HCT116 (cell line): ENCODE measurements around the gene STIM2. TPM values are rescaled to one million over a fixed set of nuclear protein-coding genes. Genes with fewer than 3 reads are reported as not detected.

Experiments used
- ATAC-seq: fragments of 200-7000 bp; cut with Tn5 transposase; 2 replicates; pipeline ENCODE4 v1.9.1; 2020; ENCODE audit warnings: mild to moderate bottlenecking, moderate library complexity
- BruUV-seq: library from RNA; stranded (reverse); fragments of 400-500 nt; replicated peaks from 2 replicates; lab custom pipeline; 2021; lab: Mats Ljungman, UMichigan
- CTCF ChIA-PET: fragments of 300-600 bp; sonication (Branson Sonifier 250); formaldehyde crosslinking; loops from one replicate; lab custom pipeline; 2021; ENCODE audit warnings: antibody characterized with exemption; lab: Charles Lee
- POLR2A ChIA-PET: fragments of 300-600, 350-600 bp; sonication (Branson Sonifier 250); formaldehyde crosslinking; loops from one replicate; lab custom pipeline; 2021; ENCODE audit warnings: antibody characterized with exemption; lab: Charles Lee
- RAD21 ChIA-PET, 2 experiments: fragments of 300-600 bp; sonication (Branson Sonifier 250); formaldehyde crosslinking; loops; one replicate each; lab custom pipeline; 2023; ENCODE audit warnings: low total read pairs in 2 of 2; ENCODE audit not compliant: uncharacterized antibody in 2 of 2, unreplicated experiment in 2 of 2, low non-redundant PET in 1 of 2; lab: Charles Lee
- DNase-seq: peaks from one replicate; pipeline ENCODE4 v3.0.0-alpha.2; 2010; ENCODE audit warnings: low read depth, low spot score
- H2AFZ ChIP-seq: fragments of 200-600 bp; shearing (Covaris generic), sonication (generic); 2 replicates; pipeline ENCODE4 v1.6.1; 2017; ENCODE audit warnings: low read depth, mixed run types, mixed read lengths, antibody characterized with exemption, low read length; ENCODE audit not compliant: poor library complexity, severe bottlenecking
- H3K27ac ChIP-seq: 2 replicates; pipeline ENCODE4 v1.5.1; 2012; ENCODE audit warnings: low read depth, low read length
- H3K27me3 ChIP-seq: fragments of 200-600 bp; sonication (generic); 2 replicates; pipeline ENCODE4 v1.6.1; 2016; ENCODE audit warnings: mixed run types, low read length, mixed read lengths; ENCODE audit not compliant: insufficient read depth
- H3K36me3 ChIP-seq, 2 experiments: fragments of 200-500 bp in 1 of 2; fragments of 200-600 bp in 1 of 2; sonication (Bioruptor generic) in 1 of 2; sonication (generic) in 1 of 2; 2 replicates each; pipeline versions ENCODE4 v1.5.1 to v1.6.1; 2014 to 2016; ENCODE audit warnings: low read length in 2 of 2, inconsistent platforms in 1 of 2, mixed read lengths in 1 of 2, mixed run types in 1 of 2; ENCODE audit not compliant: insufficient read depth in 2 of 2, control insufficient read depth in 1 of 2
- H3K4me1 ChIP-seq, 2 experiments: fragments of 200-600 bp in 1 of 2; sonication (generic) in 1 of 2; 2 replicates each; pipeline versions ENCODE4 v1.5.1 to v1.6.1; 2012 to 2017; ENCODE audit warnings: low read length in 2 of 2, inconsistent platforms in 1 of 2, mild to moderate bottlenecking in 1 of 2, mixed read lengths in 1 of 2, mixed run types in 1 of 2, moderate library complexity in 1 of 2; ENCODE audit not compliant: insufficient read depth in 2 of 2, control insufficient read depth in 1 of 2
- H3K4me2 ChIP-seq: fragments of 200-600 bp; sonication (generic); 2 replicates; pipeline ENCODE4 v1.6.1; 2017; ENCODE audit warnings: mixed run types, low read length, mixed read lengths
- H3K4me3 ChIP-seq, 2 experiments: fragments of 200-600 bp in 1 of 2; sonication (generic) in 1 of 2; replicated peaks in 1 of 2; 2 replicates each; pipeline ENCODE4 v1.5.1; 2011 to 2016; ENCODE audit warnings: low read length in 2 of 2, control low read depth in 1 of 2, low read depth in 1 of 2, mild to moderate bottlenecking in 1 of 2, mixed read lengths in 1 of 2, mixed run types in 1 of 2
- H3K79me2 ChIP-seq: fragments of 200-600 bp; sonication (generic); 2 replicates; pipeline ENCODE4 v1.6.1; 2017; ENCODE audit warnings: mild to moderate bottlenecking, mixed run types, low read length, moderate library complexity, mixed read lengths; ENCODE audit not compliant: insufficient read depth
- H3K9ac ChIP-seq: fragments of 200-600 bp; sonication (generic); 2 replicates; pipeline ENCODE4 v1.6.1; 2016; ENCODE audit warnings: low read length, mixed read lengths
- H3K9me2 ChIP-seq: fragments of 200-600 bp; sonication (generic), shearing (Covaris generic); 2 replicates; pipeline ENCODE4 v1.6.1; 2017; ENCODE audit warnings: mixed run types, mild to moderate bottlenecking, moderate library complexity; ENCODE audit not compliant: insufficient read depth
- H3K9me3 ChIP-seq, 2 experiments: fragments of 200-500 bp in 1 of 2; fragments of 200-600 bp in 1 of 2; sonication (Bioruptor generic) in 1 of 2; sonication (generic) in 1 of 2; 2 replicates each; pipeline ENCODE4 v1.6.1; 2014 to 2017; ENCODE audit warnings: low read length in 2 of 2, mixed read lengths in 2 of 2, inconsistent platforms in 1 of 2, low read depth in 1 of 2, mild to moderate bottlenecking in 1 of 2, mixed run types in 1 of 2, moderate library complexity in 1 of 2; ENCODE audit not compliant: control insufficient read depth in 1 of 2, insufficient read depth in 1 of 2
- H4K20me1 ChIP-seq: fragments of 200-600 bp; sonication (generic), shearing (Covaris generic); 2 replicates; pipeline ENCODE4 v1.6.1; 2017; ENCODE audit warnings: mixed run types, mild to moderate bottlenecking, moderate library complexity; ENCODE audit not compliant: insufficient read depth
- CBX3 ChIP-seq: IDR thresholded peaks from 2 replicates; pipeline ENCODE4 v1.6.1; 2012; ENCODE audit warnings: low read depth
- EGR1 ChIP-seq: IDR thresholded peaks from 2 replicates; pipeline ENCODE4 v1.6.1; 2012; ENCODE audit warnings: low read depth
- ELF1 ChIP-seq: IDR thresholded peaks from 2 replicates; pipeline ENCODE4 v1.6.1; 2012; ENCODE audit warnings: low read depth, borderline replicate concordance
- EZH2phosphoT487 ChIP-seq: fragments of 200-600 bp; IDR thresholded peaks from 2 replicates; pipeline ENCODE4 v1.6.1; 2018; ENCODE audit warnings: antibody characterized with exemption, borderline replicate concordance
- MAX ChIP-seq: IDR thresholded peaks from 2 replicates; pipeline ENCODE4 v1.6.1; 2012
- POLR2A ChIP-seq: IDR thresholded peaks from 2 replicates; pipeline ENCODE4 v1.7.0; 2011; ENCODE audit warnings: borderline replicate concordance; ENCODE audit not compliant: insufficient read depth, insufficient read length; ENCODE audit errors: extremely low read depth
- RAD21 ChIP-seq: IDR thresholded peaks from 2 replicates; pipeline ENCODE4 v1.6.1; 2012; ENCODE audit warnings: low read depth, mild to moderate bottlenecking
- SIN3A ChIP-seq: IDR thresholded peaks from 2 replicates; pipeline ENCODE4 v1.6.1; 2012; ENCODE audit warnings: low read depth
- SRF ChIP-seq: IDR thresholded peaks from 2 replicates; pipeline ENCODE4 v1.6.1; 2012; ENCODE audit warnings: low read depth
- TCF7L2 ChIP-seq: IDR thresholded peaks from 2 replicates; pipeline ENCODE4 v1.7.0; 2011; ENCODE audit warnings: borderline replicate concordance, inconsistent platforms; ENCODE audit not compliant: insufficient read depth, insufficient read length; ENCODE audit errors: extremely low read depth
- YY1 ChIP-seq: IDR thresholded peaks from 2 replicates; pipeline ENCODE4 v1.6.1; 2011; ENCODE audit warnings: low read length, low read depth, moderate library complexity, mild to moderate bottlenecking; ENCODE audit not compliant: insufficient replicate concordance; ENCODE audit errors: extremely low read depth
- intact Hi-C: fragments of 100-400 bp; cut with micrococcal nuclease; formaldehyde crosslinking; loops from 2 replicates; pipeline ENCODE4 v1.10.0; 2022
- total RNA-seq: library from RNA; stranded (reverse); gene quantifications from one replicate; pipeline ENCODE4 v1.2.1, GENCODE V29; 2021; ENCODE audit not compliant: unreplicated experiment
- TF ChIP-seq, protein P1 (sequence below): IDR thresholded peaks from 2 replicates; pipeline ENCODE4 v1.6.1; 2012; ENCODE audit warnings: low read depth

Gene STIM2
- total RNA-seq, 1 experiment from 2014 or later, result 65.9 TPM

DNA sequence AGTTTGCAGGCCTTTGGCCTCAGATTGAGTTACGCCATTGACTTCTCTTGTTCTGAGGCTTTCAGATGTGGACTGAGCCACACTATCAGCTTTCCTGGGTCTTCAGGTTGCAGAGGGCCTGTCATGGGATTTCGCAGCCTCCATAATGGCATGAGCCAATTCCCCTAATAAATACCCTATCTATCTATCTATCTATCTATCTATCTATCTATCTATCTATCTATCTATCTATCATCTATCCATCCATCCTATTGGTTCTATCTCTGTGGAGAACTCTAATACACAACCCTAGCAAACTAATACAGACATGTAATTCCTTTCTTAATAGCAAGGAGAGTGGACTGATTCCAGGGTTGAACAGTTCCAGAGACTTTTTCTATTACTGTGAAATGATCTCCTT lies 9.5 kb upstream of the STIM2 start:
- ChIA-PET CTCF (no interaction called here), RAD21 (no interaction called here), POLR2A (no interaction called here)
- no peaks in the 10 kb centered on the region for H3K79me2 ChIP-seq
- intact Hi-C loops, result no loop called here
- H4K20me1 ChIP-seq, result no peaks in the 10 kb centered on the region
- no peak overlapping the region for H2AFZ ChIP-seq
- H3K9ac ChIP-seq, result no peak overlapping the region
- H3K36me3 ChIP-seq, result no peaks in the 10 kb centered on the region
- H3K4me1 ChIP-seq, result no peaks in the 10 kb centered on the region
- no peak overlapping the region for H3K4me2 ChIP-seq
- no peaks in the 10 kb centered on the region for H3K9me2 ChIP-seq
- BruUV-seq, result no TSS peak
- ATAC-seq, result no peak
- no peak overlapping the region for H3K4me3 ChIP-seq
- H3K27ac ChIP-seq, result no peak overlapping the region
- TF ChIP-seq YY1 (no peak), EGR1 (no peak)
- TF ChIP-seq, protein P1, sequence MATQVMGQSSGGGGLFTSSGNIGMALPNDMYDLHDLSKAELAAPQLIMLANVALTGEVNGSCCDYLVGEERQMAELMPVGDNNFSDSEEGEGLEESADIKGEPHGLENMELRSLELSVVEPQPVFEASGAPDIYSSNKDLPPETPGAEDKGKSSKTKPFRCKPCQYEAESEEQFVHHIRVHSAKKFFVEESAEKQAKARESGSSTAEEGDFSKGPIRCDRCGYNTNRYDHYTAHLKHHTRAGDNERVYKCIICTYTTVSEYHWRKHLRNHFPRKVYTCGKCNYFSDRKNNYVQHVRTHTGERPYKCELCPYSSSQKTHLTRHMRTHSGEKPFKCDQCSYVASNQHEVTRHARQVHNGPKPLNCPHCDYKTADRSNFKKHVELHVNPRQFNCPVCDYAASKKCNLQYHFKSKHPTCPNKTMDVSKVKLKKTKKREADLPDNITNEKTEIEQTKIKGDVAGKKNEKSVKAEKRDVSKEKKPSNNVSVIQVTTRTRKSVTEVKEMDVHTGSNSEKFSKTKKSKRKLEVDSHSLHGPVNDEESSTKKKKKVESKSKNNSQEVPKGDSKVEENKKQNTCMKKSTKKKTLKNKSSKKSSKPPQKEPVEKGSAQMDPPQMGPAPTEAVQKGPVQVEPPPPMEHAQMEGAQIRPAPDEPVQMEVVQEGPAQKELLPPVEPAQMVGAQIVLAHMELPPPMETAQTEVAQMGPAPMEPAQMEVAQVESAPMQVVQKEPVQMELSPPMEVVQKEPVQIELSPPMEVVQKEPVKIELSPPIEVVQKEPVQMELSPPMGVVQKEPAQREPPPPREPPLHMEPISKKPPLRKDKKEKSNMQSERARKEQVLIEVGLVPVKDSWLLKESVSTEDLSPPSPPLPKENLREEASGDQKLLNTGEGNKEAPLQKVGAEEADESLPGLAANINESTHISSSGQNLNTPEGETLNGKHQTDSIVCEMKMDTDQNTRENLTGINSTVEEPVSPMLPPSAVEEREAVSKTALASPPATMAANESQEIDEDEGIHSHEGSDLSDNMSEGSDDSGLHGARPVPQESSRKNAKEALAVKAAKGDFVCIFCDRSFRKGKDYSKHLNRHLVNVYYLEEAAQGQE, result no peak
- H3K9me3 ChIP-seq, result no peaks in the 10 kb centered on the region
- H3K27me3 ChIP-seq, result no peaks in the 10 kb centered on the region
- no peak for DNase-seq

- no peaks in the 10 kb centered on the region for H4K20me1 ChIP-seq
- H3K4me2 ChIP-seq, result no peak overlapping the region
- peaks cover 17% of the 10 kb centered on the region for H3K79me2 ChIP-seq
- H3K9me2 ChIP-seq, result no peaks in the 10 kb centered on the region
- no peak overlapping the region for H2AFZ ChIP-seq
- no peak overlapping the region for H3K27ac ChIP-seq
- ChIA-PET CTCF (no interaction called here), POLR2A (no interaction called here), RAD21 (no interaction called here)
- ATAC-seq (no peak), DNase-seq (no peak)
- peaks cover 12 to 22% of the 10 kb centered on the region in 2 experiments for H3K4me1 ChIP-seq
- intact Hi-C loops, result no loop called here
- H3K9ac ChIP-seq, result no peak overlapping the region
- no peaks in the 10 kb centered on the region for H3K9me3 ChIP-seq
- H3K27me3 ChIP-seq, result no peaks in the 10 kb centered on the region
- BruUV-seq, result no TSS peak
- H3K4me3 ChIP-seq, result no peak overlapping the region
- no peaks in the 10 kb centered on the region for H3K36me3 ChIP-seq
- TF ChIP-seq EZH2phosphoT487 (no peak), SIN3A (no peak), POLR2A (no peak), SRF (no peak), ELF1 (no peak), EGR1 (no peak), RAD21 (no peak), CBX3 (no peak), MAX (no peak), TCF7L2 (no peak)
- TF ChIP-seq, protein P1, result no peak
Measured at GRCh38 chr4:26854701-26855100, 5.9 kb upstream of the STIM2 start.
